ENCODE results near the gene ACTMAP. TPM values are rescaled to one million over a fixed set of nuclear protein-coding genes. Genes with fewer than 3 reads are reported as not detected.

Gene ACTMAP
- total and polyA plus RNA-seq, 2 of the 8 experiments (the other 6 are each of a cell fraction or from before 2014, with no cell fraction given): 24.1 to 26.5 TPM

GRCh38 chr19:40705362-40705651, 45.0 kb downstream of the ACTMAP start:
- no peaks in the 10 kb centered on the region for H3K79me2 ChIP-seq (ENCODE audit: control insufficient read depth in 1 of 2, insufficient read depth in 2 of 2, low read length in 2 of 2)
- no peak overlapping the region for H3K4ac ChIP-seq (replicated peaks; ENCODE audit: insufficient read length, low read depth, low read length)
- ChIA-PET CTCF (ENCODE audit: partially characterized antibody) (interaction anchor here (2.4 kb wide), 1 partner anchor 42 kb away, joined by 12 read pairs; no protein-coding TSS in a partner anchor), POLR2A (ENCODE audit: partially characterized antibody) (no interaction called here)
- no peak overlapping the region for H3K14ac ChIP-seq (ENCODE audit: insufficient read length)
- H3K23ac ChIP-seq (ENCODE audit: insufficient read length): no peak overlapping the region
- no peaks in the 10 kb centered on the region for H3K9me3 ChIP-seq (ENCODE audit: insufficient read depth in 2 of 2, low read depth in 1 of 2, low read length in 1 of 2)
- H2AK5ac ChIP-seq (ENCODE audit: low read depth, low read length): no peak overlapping the region
- no peak for FAIRE-seq
- no peak overlapping the region for H4K91ac ChIP-seq (replicated peaks; ENCODE audit: insufficient read length, low read length)
- no peak overlapping the region for H2BK20ac ChIP-seq (ENCODE audit: low read length)
- H3K4me1 ChIP-seq (replicated peaks in 1 of 4; ENCODE audit: control insufficient read depth in 3 of 4, insufficient read depth in 4 of 4, low read length in 3 of 4): peaks cover 0 to 4% (median 1%) of the 10 kb centered on the region in 4 experiments; a peak in 5 of 7 replicates
- no peak overlapping the region for H3K9ac ChIP-seq (replicated peaks in 1 of 4; ENCODE audit: extremely low read depth in 1 of 4, low read depth in 3 of 4, low read length in 3 of 4)
- no peak overlapping the region for H2BK15ac ChIP-seq (ENCODE audit: low read length)
- no peak overlapping the region for H3K56ac ChIP-seq (replicated peaks; ENCODE audit: insufficient read length, low read depth, low read length)
- H2AFZ ChIP-seq (ENCODE audit: low read length): no peak overlapping the region
- H3K79me1 ChIP-seq (ENCODE audit: low read depth, low read length): no peaks in the 10 kb centered on the region
- no peak overlapping the region for H3K4me3 ChIP-seq (ENCODE audit: extremely low read depth in 1 of 4, insufficient read depth in 2 of 4, low read depth in 3 of 4, low read length in 4 of 4)
- DNase-seq (ENCODE audit: low read depth in 1 of 2, low spot score in 2 of 2): no peak
- H4K8ac ChIP-seq (ENCODE audit: extremely low read depth, insufficient read depth, low read length): no peak overlapping the region
- no peak overlapping the region for H2BK12ac ChIP-seq (ENCODE audit: low read depth, low read length)
- H4K20me1 ChIP-seq (replicated peaks in 1 of 2; ENCODE audit: control insufficient read depth in 1 of 2, insufficient read depth in 2 of 2, low read length in 2 of 2): peaks cover 0 to 6% of the 10 kb centered on the region in 2 experiments
- peaks cover 12 to 40% (median 29%) of the 10 kb centered on the region in 4 experiments; a peak in 7 of 8 replicates for H3K36me3 ChIP-seq (ENCODE audit: control insufficient read depth in 2 of 4, insufficient read depth in 4 of 4, low read length in 3 of 4)
- no peak overlapping the region for H2BK120ac ChIP-seq (replicated peaks; ENCODE audit: low read depth, low read length)
- H3K23me2 ChIP-seq (ENCODE audit: low read depth, low read length): no peaks in the 10 kb centered on the region
- H3K4me2 ChIP-seq (ENCODE audit: insufficient read depth in 1 of 2, low read depth in 2 of 2, low read length in 2 of 2): no peak overlapping the region
- H2BK5ac ChIP-seq (ENCODE audit: low read depth, low read length): no peak overlapping the region
- H4K5ac ChIP-seq (ENCODE audit: insufficient read length, low read depth, low read length): no peak overlapping the region
- WGBS, 2 experiments (ENCODE audit: extremely low coverage in 1 of 2, insufficient coverage in 1 of 2, insufficient read length in 1 of 2, insufficient replicate concordance in 2 of 2, low coverage in 1 of 2, low lambda C conversion rate in 2 of 2, missing lambda C conversion rate in 1 of 2): 95% methylated on average over 9 of the region's 9 CpGs; no CpG with 5 or more reads in 1 of the 2 experiments
- H3K27me3 ChIP-seq (replicated peaks in 1 of 4; ENCODE audit: control insufficient read depth in 3 of 4, extremely low read depth in 1 of 4, insufficient read depth in 3 of 4, low read length in 3 of 4): no peaks in the 10 kb centered on the region
- H3K18ac ChIP-seq (ENCODE audit: extremely low read depth, low read length): no peak overlapping the region
- no peak overlapping the region for H3K27ac ChIP-seq (ENCODE audit: low read depth, low read length)
- TF ChIP-seq SP2 (IDR thresholded peaks at IDR 0.05; ENCODE audit: low read length) (no peak), KDM1A (IDR thresholded peaks at IDR 0.05; ENCODE audit: borderline replicate concordance, low read length) (no peak), MAFK (IDR thresholded peaks at IDR 0.05; ENCODE audit: low read depth, low read length) (no peak), SP4 (IDR thresholded peaks at IDR 0.05; ENCODE audit: low read length) (no peak), CBX8 (IDR thresholded peaks at IDR 0.05; ENCODE audit: borderline replicate concordance, low read depth, low read length) (no peak), SIRT6 (IDR thresholded peaks at IDR 0.05; ENCODE audit: low read length) (no peak), EGR1 (IDR thresholded peaks at IDR 0.05; ENCODE audit: borderline replicate concordance, low read depth, low read length) (no peak), SIX5 (IDR thresholded peaks at IDR 0.05; ENCODE audit: low read depth, low read length) (no peak), YY1 (IDR thresholded peaks at IDR 0.05; ENCODE audit: low read depth, low read length) (no peak), BCL11A (IDR thresholded peaks at IDR 0.05; ENCODE audit: low read depth in 2 of 2, low read length in 2 of 2) (no peak), SP1 (IDR thresholded peaks at IDR 0.05; ENCODE audit: low read depth, low read length) (no peak)

Measured in H1 (cell line).